H1 (cell line): ENCODE results near the gene GPR37. TPM values are rescaled to one million over a fixed set of nuclear protein-coding genes. Genes with fewer than 3 reads are reported as not detected.

Source experiments
- BCL11A ChIP-seq, 2 experiments: IDR thresholded peaks; one replicate each; pipeline ENCODE4 v1.6.1; 2011; ENCODE audit warnings: low read depth in 2 of 2, low read length in 2 of 2, mild to moderate bottlenecking in 2 of 2
- JUN ChIP-seq: IDR thresholded peaks from 2 replicates; pipeline ENCODE4 v1.6.1; 2011; ENCODE audit warnings: low read depth, mild to moderate bottlenecking, improper control_type of control experiment, low read length
- JUND ChIP-seq: IDR thresholded peaks from 2 replicates; pipeline ENCODE4 v1.6.1; 2011; ENCODE audit warnings: mild to moderate bottlenecking, improper control_type of control experiment, low read length
- MAFK ChIP-seq: IDR thresholded peaks from 2 replicates; pipeline ENCODE4 v1.6.1; 2012; ENCODE audit warnings: low read depth, mild to moderate bottlenecking, improper control_type of control experiment, low read length
- POLR2AphosphoS5 ChIP-seq: IDR thresholded peaks from 2 replicates; pipeline ENCODE4 v1.6.1; 2011; ENCODE audit warnings: low read depth, low read length
- RAD21 ChIP-seq, 2 experiments: IDR thresholded peaks in 1 of 2; conservative IDR thresholded peaks in 1 of 2; 2 replicates each; pipeline ENCODE4 v1.6.1; 2011; ENCODE audit warnings: low read depth in 2 of 2, low read length in 2 of 2, improper control_type of control experiment in 1 of 2, inconsistent platforms in 1 of 2, mild to moderate bottlenecking in 1 of 2, moderate library complexity in 1 of 2
- SIRT6 ChIP-seq: IDR thresholded peaks from one replicate; pipeline ENCODE4 v1.7.1; 2012; ENCODE audit warnings: low read length, inconsistent platforms
- SP2 ChIP-seq: IDR thresholded peaks from 2 replicates; pipeline ENCODE4 v1.6.1; 2012; ENCODE audit warnings: mild to moderate bottlenecking, low read length, inconsistent platforms
- TAF1 ChIP-seq: IDR thresholded peaks from 2 replicates; pipeline ENCODE4 v1.6.1; 2011; ENCODE audit warnings: mild to moderate bottlenecking, low read depth, low read length
- TBP ChIP-seq: IDR thresholded peaks from 2 replicates; pipeline ENCODE4 v1.6.1; 2011; ENCODE audit warnings: low read depth, low read length, improper control_type of control experiment
- TCF12 ChIP-seq: IDR thresholded peaks from 2 replicates; pipeline ENCODE4 v1.6.1; 2011; ENCODE audit warnings: low read depth, mild to moderate bottlenecking, low read length
- polyA plus RNA-seq, 7 experiments: library from polyadenylated mRNA; depleted of rRNA in 3 of 7; stranded (reverse) in 5 of 7; unstranded in 2 of 7; fragments of >200 nt in 5 of 7; fragments of 200-250 nt in 2 of 7; gene quantifications; 1 replicate in 5 of 7; 2 replicates in 1 of 7; 4 replicates in 1 of 7; pipeline versions ENCODE4 v1.2.1 to v1.2.3, GENCODE V29; 2011 to 2013; ENCODE audit warnings: missing spikeins in 2 of 7, mixed read lengths in 2 of 7
- total RNA-seq: library from RNA; stranded (reverse); fragmentation: NEBNext Ultra II Directional; extraction: Animal tissue kit (Norgen Biotek cat#: 25700); gene quantifications from 2 replicates; pipeline ENCODE4 v1.2.1, GENCODE V29; 2021
- TF ChIP-seq, protein P1 (sequence below): fragments of 300-600 bp; sonication (generic); IDR thresholded peaks from 2 replicates; pipeline ENCODE4 v1.7.1; 2012; ENCODE audit warnings: low read length, moderate library complexity, mild to moderate bottlenecking, inconsistent platforms; ENCODE audit not compliant: insufficient replicate concordance
- TF ChIP-seq, protein P2 (sequence below): IDR thresholded peaks from 2 replicates; pipeline ENCODE4 v1.6.1; 2012; ENCODE audit warnings: inconsistent platforms

GPR37 gene
- total and polyA plus RNA-seq, 2 of the 8 experiments (the other 6 are each of a cell fraction or from before 2014, with no cell fraction given), result 1.5 to 17.4 TPM

DNA sequence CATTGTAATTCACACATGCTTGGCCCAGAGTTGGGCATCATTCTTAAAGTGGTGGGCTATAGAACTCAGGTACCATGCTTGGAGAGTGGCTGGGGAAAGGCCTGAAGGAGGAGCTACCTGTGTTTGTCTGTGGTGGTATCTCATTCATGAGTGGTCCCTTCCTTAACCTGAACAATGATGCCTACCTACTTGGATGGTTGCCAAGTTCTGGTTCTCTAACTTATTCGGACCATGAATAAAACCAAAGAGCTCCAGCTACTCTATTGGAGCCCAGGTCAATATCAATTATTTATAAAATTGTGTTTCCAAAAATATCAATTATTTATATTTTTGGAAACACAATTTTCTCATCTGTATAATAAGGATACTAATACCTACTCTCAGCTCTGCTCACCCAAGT, 2.9 kb upstream of the GPR37 start (continued):
- TF ChIP-seq, protein P1, sequence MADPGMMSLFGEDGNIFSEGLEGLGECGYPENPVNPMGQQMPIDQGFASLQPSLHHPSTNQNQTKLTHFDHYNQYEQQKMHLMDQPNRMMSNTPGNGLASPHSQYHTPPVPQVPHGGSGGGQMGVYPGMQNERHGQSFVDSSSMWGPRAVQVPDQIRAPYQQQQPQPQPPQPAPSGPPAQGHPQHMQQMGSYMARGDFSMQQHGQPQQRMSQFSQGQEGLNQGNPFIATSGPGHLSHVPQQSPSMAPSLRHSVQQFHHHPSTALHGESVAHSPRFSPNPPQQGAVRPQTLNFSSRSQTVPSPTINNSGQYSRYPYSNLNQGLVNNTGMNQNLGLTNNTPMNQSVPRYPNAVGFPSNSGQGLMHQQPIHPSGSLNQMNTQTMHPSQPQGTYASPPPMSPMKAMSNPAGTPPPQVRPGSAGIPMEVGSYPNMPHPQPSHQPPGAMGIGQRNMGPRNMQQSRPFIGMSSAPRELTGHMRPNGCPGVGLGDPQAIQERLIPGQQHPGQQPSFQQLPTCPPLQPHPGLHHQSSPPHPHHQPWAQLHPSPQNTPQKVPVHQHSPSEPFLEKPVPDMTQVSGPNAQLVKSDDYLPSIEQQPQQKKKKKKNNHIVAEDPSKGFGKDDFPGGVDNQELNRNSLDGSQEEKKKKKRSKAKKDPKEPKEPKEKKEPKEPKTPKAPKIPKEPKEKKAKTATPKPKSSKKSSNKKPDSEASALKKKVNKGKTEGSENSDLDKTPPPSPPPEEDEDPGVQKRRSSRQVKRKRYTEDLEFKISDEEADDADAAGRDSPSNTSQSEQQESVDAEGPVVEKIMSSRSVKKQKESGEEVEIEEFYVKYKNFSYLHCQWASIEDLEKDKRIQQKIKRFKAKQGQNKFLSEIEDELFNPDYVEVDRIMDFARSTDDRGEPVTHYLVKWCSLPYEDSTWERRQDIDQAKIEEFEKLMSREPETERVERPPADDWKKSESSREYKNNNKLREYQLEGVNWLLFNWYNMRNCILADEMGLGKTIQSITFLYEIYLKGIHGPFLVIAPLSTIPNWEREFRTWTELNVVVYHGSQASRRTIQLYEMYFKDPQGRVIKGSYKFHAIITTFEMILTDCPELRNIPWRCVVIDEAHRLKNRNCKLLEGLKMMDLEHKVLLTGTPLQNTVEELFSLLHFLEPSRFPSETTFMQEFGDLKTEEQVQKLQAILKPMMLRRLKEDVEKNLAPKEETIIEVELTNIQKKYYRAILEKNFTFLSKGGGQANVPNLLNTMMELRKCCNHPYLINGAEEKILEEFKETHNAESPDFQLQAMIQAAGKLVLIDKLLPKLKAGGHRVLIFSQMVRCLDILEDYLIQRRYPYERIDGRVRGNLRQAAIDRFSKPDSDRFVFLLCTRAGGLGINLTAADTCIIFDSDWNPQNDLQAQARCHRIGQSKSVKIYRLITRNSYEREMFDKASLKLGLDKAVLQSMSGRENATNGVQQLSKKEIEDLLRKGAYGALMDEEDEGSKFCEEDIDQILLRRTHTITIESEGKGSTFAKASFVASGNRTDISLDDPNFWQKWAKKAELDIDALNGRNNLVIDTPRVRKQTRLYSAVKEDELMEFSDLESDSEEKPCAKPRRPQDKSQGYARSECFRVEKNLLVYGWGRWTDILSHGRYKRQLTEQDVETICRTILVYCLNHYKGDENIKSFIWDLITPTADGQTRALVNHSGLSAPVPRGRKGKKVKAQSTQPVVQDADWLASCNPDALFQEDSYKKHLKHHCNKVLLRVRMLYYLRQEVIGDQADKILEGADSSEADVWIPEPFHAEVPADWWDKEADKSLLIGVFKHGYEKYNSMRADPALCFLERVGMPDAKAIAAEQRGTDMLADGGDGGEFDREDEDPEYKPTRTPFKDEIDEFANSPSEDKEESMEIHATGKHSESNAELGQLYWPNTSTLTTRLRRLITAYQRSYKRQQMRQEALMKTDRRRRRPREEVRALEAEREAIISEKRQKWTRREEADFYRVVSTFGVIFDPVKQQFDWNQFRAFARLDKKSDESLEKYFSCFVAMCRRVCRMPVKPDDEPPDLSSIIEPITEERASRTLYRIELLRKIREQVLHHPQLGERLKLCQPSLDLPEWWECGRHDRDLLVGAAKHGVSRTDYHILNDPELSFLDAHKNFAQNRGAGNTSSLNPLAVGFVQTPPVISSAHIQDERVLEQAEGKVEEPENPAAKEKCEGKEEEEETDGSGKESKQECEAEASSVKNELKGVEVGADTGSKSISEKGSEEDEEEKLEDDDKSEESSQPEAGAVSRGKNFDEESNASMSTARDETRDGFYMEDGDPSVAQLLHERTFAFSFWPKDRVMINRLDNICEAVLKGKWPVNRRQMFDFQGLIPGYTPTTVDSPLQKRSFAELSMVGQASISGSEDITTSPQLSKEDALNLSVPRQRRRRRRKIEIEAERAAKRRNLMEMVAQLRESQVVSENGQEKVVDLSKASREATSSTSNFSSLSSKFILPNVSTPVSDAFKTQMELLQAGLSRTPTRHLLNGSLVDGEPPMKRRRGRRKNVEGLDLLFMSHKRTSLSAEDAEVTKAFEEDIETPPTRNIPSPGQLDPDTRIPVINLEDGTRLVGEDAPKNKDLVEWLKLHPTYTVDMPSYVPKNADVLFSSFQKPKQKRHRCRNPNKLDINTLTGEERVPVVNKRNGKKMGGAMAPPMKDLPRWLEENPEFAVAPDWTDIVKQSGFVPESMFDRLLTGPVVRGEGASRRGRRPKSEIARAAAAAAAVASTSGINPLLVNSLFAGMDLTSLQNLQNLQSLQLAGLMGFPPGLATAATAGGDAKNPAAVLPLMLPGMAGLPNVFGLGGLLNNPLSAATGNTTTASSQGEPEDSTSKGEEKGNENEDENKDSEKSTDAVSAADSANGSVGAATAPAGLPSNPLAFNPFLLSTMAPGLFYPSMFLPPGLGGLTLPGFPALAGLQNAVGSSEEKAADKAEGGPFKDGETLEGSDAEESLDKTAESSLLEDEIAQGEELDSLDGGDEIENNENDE, result no peak
- TF ChIP-seq JUN, result no peak
- TF ChIP-seq MAFK, result no peak
- TF ChIP-seq TCF12, result no peak
- TF ChIP-seq SIRT6, result no peak
- TF ChIP-seq BCL11A (IDR thresholded peaks at IDR 0.05; ENCODE audit: low read depth in 2 of 2, low read length in 2 of 2), result no peak
- no peak for TF ChIP-seq TAF1
- no peak for TF ChIP-seq RAD21 (IDR thresholded peaks at IDR 0.05 in 1 of 2, conservative IDR thresholded peaks at IDR 0.05 in 1 of 2; ENCODE audit: low read depth in 2 of 2, low read length in 2 of 2)
- TF ChIP-seq JUND, result no peak
- no peak for TF ChIP-seq SP2
- TF ChIP-seq TBP, result no peak
- no peak for TF ChIP-seq POLR2AphosphoS5
- TF ChIP-seq, protein P2, sequence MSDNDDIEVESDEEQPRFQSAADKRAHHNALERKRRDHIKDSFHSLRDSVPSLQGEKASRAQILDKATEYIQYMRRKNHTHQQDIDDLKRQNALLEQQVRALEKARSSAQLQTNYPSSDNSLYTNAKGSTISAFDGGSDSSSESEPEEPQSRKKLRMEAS, result no peak
